ENCODE data around the gene NTPCR. TPM values are rescaled to one million over a fixed set of nuclear protein-coding genes. Genes with fewer than 3 reads are reported as not detected.

Gene NTPCR
- total and polyA plus RNA-seq, 9 donors: 17.5 to 46.5 (median 37.6) TPM

DNA sequence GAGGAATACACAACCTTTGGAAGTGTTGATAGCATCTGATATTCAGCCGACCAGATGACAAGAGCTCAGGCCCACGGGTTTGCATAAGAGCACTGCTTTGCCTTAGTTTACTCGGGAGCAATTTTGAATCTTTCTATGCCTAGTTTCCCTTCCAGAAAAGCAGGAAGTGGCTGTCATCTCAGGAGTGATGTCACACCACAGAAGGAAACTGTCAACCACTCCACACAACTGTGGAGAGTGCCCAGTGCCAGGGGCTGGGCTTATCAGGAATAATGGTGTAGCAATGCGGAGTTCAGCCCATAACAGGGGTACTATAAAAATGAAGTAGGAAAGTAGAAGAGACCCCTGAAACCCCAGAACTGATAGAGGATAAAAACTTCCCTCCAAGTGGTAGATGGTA lies 28.4 kb downstream of the NTPCR start:
- Histone ChIP-seq H3K4me1 (ENCODE audit: insufficient read depth) (no peaks in the 10 kb centered on the region), H3K4me3 (no peak overlapping the region), H3K9me3 (no peaks in the 10 kb centered on the region), H3K36me3 (no peaks in the 10 kb centered on the region), H3K27ac (no peak overlapping the region), H3K27me3 (no peaks in the 10 kb centered on the region)
- DNase-seq: no peak
- TF ChIP-seq EP300 (IDR thresholded peaks at IDR 0.05) (no peak), POLR2A (IDR thresholded peaks at IDR 0.05) (no peak)
- TF ChIP-seq, protein P1, sequence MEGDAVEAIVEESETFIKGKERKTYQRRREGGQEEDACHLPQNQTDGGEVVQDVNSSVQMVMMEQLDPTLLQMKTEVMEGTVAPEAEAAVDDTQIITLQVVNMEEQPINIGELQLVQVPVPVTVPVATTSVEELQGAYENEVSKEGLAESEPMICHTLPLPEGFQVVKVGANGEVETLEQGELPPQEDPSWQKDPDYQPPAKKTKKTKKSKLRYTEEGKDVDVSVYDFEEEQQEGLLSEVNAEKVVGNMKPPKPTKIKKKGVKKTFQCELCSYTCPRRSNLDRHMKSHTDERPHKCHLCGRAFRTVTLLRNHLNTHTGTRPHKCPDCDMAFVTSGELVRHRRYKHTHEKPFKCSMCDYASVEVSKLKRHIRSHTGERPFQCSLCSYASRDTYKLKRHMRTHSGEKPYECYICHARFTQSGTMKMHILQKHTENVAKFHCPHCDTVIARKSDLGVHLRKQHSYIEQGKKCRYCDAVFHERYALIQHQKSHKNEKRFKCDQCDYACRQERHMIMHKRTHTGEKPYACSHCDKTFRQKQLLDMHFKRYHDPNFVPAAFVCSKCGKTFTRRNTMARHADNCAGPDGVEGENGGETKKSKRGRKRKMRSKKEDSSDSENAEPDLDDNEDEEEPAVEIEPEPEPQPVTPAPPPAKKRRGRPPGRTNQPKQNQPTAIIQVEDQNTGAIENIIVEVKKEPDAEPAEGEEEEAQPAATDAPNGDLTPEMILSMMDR (IDR thresholded peaks at IDR 0.05): no peak
- 52 to 64% (median 57%) methylated on average over 4 of the region's 4 CpGs for WGBS, 3 donors
- intact Hi-C loops (cut with DNase I): no loop called here

GRCh38 chr1:232979558-232979957 lies 29.1 kb downstream of the NTPCR start:
- TF ChIP-seq, protein P1 (IDR thresholded peaks at IDR 0.05): no peak
- no peak for TF ChIP-seq POLR2A (IDR thresholded peaks at IDR 0.05)
- no peak for TF ChIP-seq EP300 (IDR thresholded peaks at IDR 0.05)
- Histone ChIP-seq H3K36me3 (no peaks in the 10 kb centered on the region), H3K27me3 (no peaks in the 10 kb centered on the region), H3K9me3 (no peaks in the 10 kb centered on the region), H3K27ac (no peak overlapping the region), H3K4me1 (ENCODE audit: insufficient read depth) (no peaks in the 10 kb centered on the region), H3K4me3 (no peak overlapping the region)
- DNase-seq: no peak
- intact Hi-C loops (cut with DNase I): no loop called here
- WGBS, 3 donors: 91 to 97% (median 94%) methylated on average over 6 of the region's 6 CpGs

DNA sequence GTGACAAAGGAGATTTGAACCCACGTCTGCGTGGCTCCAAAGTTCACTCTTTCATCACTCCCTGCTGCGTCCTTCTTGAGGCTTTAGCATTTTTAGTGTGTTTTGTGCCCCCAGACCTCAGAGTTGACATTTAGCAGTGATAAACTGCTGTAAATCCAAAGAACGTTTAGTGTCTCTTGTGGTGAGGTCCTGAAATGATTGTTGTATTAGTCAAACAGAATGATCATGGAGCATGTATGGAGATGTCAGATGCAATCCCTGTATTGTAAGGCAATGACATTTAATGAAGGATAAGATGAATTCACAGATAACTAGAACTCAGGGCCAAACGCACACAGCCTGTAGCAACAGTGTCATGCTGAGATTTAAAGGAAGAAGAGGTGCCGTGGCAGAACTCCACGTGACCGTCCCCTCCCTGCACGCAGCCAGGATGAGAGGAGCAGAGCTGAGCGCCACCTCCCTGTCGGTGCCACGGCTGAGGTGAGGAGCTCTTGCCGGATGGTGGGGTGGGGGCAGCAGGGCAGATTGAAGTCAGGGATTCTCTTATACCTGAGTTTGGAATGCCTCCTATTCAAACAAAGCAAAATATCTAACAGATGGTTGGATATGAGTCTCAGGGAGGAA lies 30.1 kb downstream of the NTPCR start:
- TF ChIP-seq, protein P1 (IDR thresholded peaks at IDR 0.05): no peak
- no peak for TF ChIP-seq POLR2A (IDR thresholded peaks at IDR 0.05)
- 52 to 74% (median 55%) methylated on average over 13 of the region's 13 CpGs for WGBS, 3 donors
- DNase-seq: no peak
- Histone ChIP-seq H3K9me3 (no peaks in the 10 kb centered on the region), H3K27ac (no peak overlapping the region), H3K4me3 (no peak overlapping the region), H3K27me3 (no peaks in the 10 kb centered on the region), H3K4me1 (ENCODE audit: insufficient read depth) (no peaks in the 10 kb centered on the region), H3K36me3 (no peaks in the 10 kb centered on the region)
- intact Hi-C loops (cut with DNase I): no loop called here

GRCh38 chr1:232980986-232981560 lies 30.7 kb downstream of the NTPCR start:
- no peak for TF ChIP-seq EP300 (IDR thresholded peaks at IDR 0.05)
- intact Hi-C loops (cut with DNase I): no loop called here
- DNase-seq: no peak

GRCh38 chr1:232982238-232982944 lies 32.0 kb downstream of the NTPCR start:
- no peak for DNase-seq
- WGBS, 3 donors: 75 to 82% (median 80%) methylated on average over 13 of the region's 13 CpGs
- Histone ChIP-seq H3K4me3 (no peak overlapping the region), H3K4me1 (ENCODE audit: insufficient read depth) (no peaks in the 10 kb centered on the region), H3K36me3 (no peaks in the 10 kb centered on the region), H3K27ac (no peak overlapping the region), H3K9me3 (no peaks in the 10 kb centered on the region), H3K27me3 (no peaks in the 10 kb centered on the region)
- TF ChIP-seq EP300 (IDR thresholded peaks at IDR 0.05) (no peak), POLR2A (IDR thresholded peaks at IDR 0.05) (no peak)
- TF ChIP-seq, protein P1 (IDR thresholded peaks at IDR 0.05): no peak
- intact Hi-C loops (cut with DNase I): no loop called here

More at GRCh38 chr1:232980986-232981560, 30.7 kb downstream of the NTPCR start:
- H3K27me3 ChIP-seq: no peaks in the 10 kb centered on the region
- WGBS, 3 donors: 66 to 79% (median 76%) methylated on average over 9 of the region's 9 CpGs
- no peak overlapping the region for H3K27ac ChIP-seq
- H3K36me3 ChIP-seq: no peaks in the 10 kb centered on the region
- no peaks in the 10 kb centered on the region for H3K4me1 ChIP-seq (ENCODE audit: insufficient read depth)
- H3K4me3 ChIP-seq: no peak overlapping the region
- no peaks in the 10 kb centered on the region for H3K9me3 ChIP-seq
